ENCODE measurements around the gene SYNDIG1. TPM values are rescaled to one million over a fixed set of nuclear protein-coding genes. Genes with fewer than 3 reads are reported as not detected.

Gene SYNDIG1
- total RNA-seq, 1 experiment from 2014 or later: not detected

GRCh38 chr20:24528583-24529368, 59.3 kb downstream of the SYNDIG1 start:
- in situ Hi-C loops (cut with HindIII; ENCODE audit: low pct_unique_long_range_greater_than_20kb, low sequenced_read_pairs) (no loop called here), intact Hi-C loops (cut with micrococcal nuclease; ENCODE audit: unreplicated experiment) (no loop called here)
- H3K27ac ChIP-seq (ENCODE audit: low read length): no peak overlapping the region
- H3K4me3 ChIP-seq (ENCODE audit: low read depth in 2 of 2, low read length in 2 of 2): no peak overlapping the region
- ChIA-PET POLR2A (no interaction called here), CTCF (no interaction called here)
- no peak for TF ChIP-seq TCF7L2 (IDR thresholded peaks at IDR 0.05; ENCODE audit: low read depth, low read length)
- no peak for TF ChIP-seq REST (IDR thresholded peaks at IDR 0.05; ENCODE audit: insufficient read depth in 1 of 2, low read depth in 2 of 2, low read length in 1 of 2)
- TF ChIP-seq CTCF (IDR thresholded peaks at IDR 0.05): no peak
- TF ChIP-seq POLR2AphosphoS5 (IDR thresholded peaks at IDR 0.05; ENCODE audit: low read depth, low read length): no peak
- no peak for TF ChIP-seq SIN3A (IDR thresholded peaks at IDR 0.05; ENCODE audit: borderline replicate concordance, insufficient read depth, low read depth, low read length)
- no peak for DNase-seq (ENCODE audit: low read depth, low spot score)
- no peak for ATAC-seq
- no peaks in the 10 kb centered on the region for H3K4me1 ChIP-seq (ENCODE audit: control insufficient read depth, insufficient read depth, low read length)
- no TSS peak for BruUV-seq (replicated peaks)
- no peaks in the 10 kb centered on the region for H3K9me3 ChIP-seq (ENCODE audit: control insufficient read depth, insufficient read depth, low read depth, low read length)
- peaks cover 11% of the 10 kb centered on the region for H3K27me3 ChIP-seq (ENCODE audit: control insufficient read depth, insufficient read depth, low read length)
- no peaks in the 10 kb centered on the region for H3K36me3 ChIP-seq (ENCODE audit: control insufficient read depth, insufficient read depth, low read length)

- no peak for ATAC-seq
- intact Hi-C loops (cut with micrococcal nuclease; ENCODE audit: unreplicated experiment) (no loop called here), in situ Hi-C loops (cut with HindIII; ENCODE audit: low pct_unique_long_range_greater_than_20kb, low sequenced_read_pairs) (no loop called here)
- DNase-seq (ENCODE audit: low read depth, low spot score): no peak
- CTCF ChIA-PET: no interaction called here
- Histone ChIP-seq H3K9me3 (ENCODE audit: control insufficient read depth, insufficient read depth, low read depth, low read length) (no peaks in the 10 kb centered on the region), H3K27me3 (ENCODE audit: control insufficient read depth, insufficient read depth, low read length) (peaks cover 11% of the 10 kb centered on the region), H3K4me3 (ENCODE audit: low read depth in 2 of 2, low read length in 2 of 2) (no peak overlapping the region), H3K27ac (ENCODE audit: low read length) (no peak overlapping the region), H3K36me3 (ENCODE audit: control insufficient read depth, insufficient read depth, low read length) (no peaks in the 10 kb centered on the region), H3K4me1 (ENCODE audit: control insufficient read depth, insufficient read depth, low read length) (no peaks in the 10 kb centered on the region)
- TF ChIP-seq SIN3A (IDR thresholded peaks at IDR 0.05; ENCODE audit: borderline replicate concordance, insufficient read depth, low read depth, low read length) (no peak), POLR2AphosphoS5 (IDR thresholded peaks at IDR 0.05; ENCODE audit: low read depth, low read length) (no peak), REST (IDR thresholded peaks at IDR 0.05; ENCODE audit: insufficient read depth in 1 of 2, low read depth in 2 of 2, low read length in 1 of 2) (no peak), TCF7L2 (IDR thresholded peaks at IDR 0.05; ENCODE audit: low read depth, low read length) (no peak)
- no TSS peak for BruUV-seq (replicated peaks)
- POLR2A ChIA-PET: no interaction called here
Observed at GRCh38 chr20:24529369-24529719, 59.9 kb downstream of the SYNDIG1 start.

Measured in Panc1 (cell line).